Mammary epithelial cell (primary cell): ENCODE data around the gene SERAC1.

Experiments used
- CTCF ChIP-seq, 2 donors: IDR thresholded peaks in 1 of 2; conservative IDR thresholded peaks in 1 of 2; 2 replicates each; pipeline ENCODE4 v1.5.1; 2011 to 2012; ENCODE audit warnings: inconsistent platforms in 2 of 2, low read length in 2 of 2, mild to moderate bottlenecking in 2 of 2, control low read depth in 1 of 2, low read depth in 1 of 2; ENCODE audit not compliant: insufficient read depth in 1 of 2; ENCODE audit errors: extremely low read depth in 1 of 2
- EZH2 ChIP-seq: IDR thresholded peaks from 2 replicates; pipeline ENCODE4 v1.6.1; 2012; ENCODE audit warnings: low read length, inconsistent platforms, borderline replicate concordance

- TF ChIP-seq CTCF (conservative IDR thresholded peaks at IDR 0.05 in 1 of 2, IDR thresholded peaks at IDR 0.05 in 1 of 2; ENCODE audit: extremely low read depth in 1 of 2, insufficient read depth in 1 of 2, low read depth in 1 of 2, low read length in 2 of 2) (no peak), EZH2 (no peak)
Measured at GRCh38 chr6:158095671-158096070, 72.4 kb downstream of the SERAC1 start.
